ENCODE measurements around the gene APLP2. TPM values are rescaled to one million over a fixed set of nuclear protein-coding genes. Genes with fewer than 3 reads are reported as not detected.
A peak's percentile ranks its signal among the peaks of the same experiment; 100 is the strongest.
"Not testable (repeated sequence)": the region's sequence is repeated elsewhere in the genome, so short reads cannot be mapped to it uniquely, and the experiment has no call there.

Gene APLP2
- total RNA-seq, result 222 TPM

DNA sequence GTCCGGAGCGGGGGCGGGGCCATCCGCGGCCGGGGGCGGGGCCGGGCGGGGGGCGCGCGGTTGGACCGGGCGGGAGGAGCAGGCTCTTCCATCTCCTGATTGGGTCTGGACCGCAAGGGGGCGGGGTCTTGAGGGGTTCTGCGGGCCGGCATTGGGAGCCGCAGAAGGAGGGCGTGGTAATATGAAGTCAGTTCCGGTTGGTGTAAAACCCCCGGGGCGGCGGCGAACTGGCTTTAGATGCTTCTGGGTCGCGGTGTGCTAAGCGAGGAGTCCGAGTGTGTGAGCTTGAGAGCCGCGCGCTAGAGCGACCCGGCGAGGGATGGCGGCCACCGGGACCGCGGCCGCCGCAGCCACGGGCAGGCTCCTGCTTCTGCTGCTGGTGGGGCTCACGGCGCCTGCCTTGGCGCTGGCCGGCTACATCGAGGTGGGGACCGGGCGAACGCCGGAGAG, at the start of gene APLP2:
Gene APLP2, plus strand, starts transcription at position 236 of the 450 bp plus-strand sequence. Its CDS starts 84 bp downstream, at position 320.
- intact Hi-C loops (cut with DNase I), result loop anchor here (10.0 kb wide), 1 partner anchor 65 kb away; the partner anchor contains the start of gene PRDM10
- peak; percentile 99 for ATAC-seq
- DNase-seq (ENCODE audit: low spot score), result peak; percentile 99

GRCh38 chr11:130020323-130020722, 49.4 kb upstream of the APLP2 start:
- DNase-seq (ENCODE audit: low spot score) (no peak), ATAC-seq (no peak)
- intact Hi-C loops (cut with DNase I), result no loop called here

DNA sequence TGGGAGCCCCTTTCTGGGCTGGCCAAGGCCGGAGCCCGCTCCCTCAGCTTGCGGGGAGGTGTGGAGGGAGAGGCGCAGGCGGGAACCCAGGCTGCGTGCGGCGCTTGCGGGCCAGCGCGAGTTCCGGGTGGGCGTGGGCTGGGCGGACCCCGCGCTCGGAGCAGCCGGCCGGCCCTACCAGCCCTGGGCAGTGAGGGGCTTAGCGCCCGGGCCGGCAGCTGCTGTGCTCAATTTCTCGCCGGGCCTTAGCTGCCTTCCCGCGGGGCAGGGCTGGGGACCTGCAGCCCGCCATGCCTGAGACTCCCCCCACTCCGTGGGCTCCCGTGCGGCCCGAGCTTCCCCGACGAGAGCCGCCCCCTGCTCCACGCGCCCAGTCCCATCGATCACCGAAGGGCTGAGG, 48.1 kb upstream of the APLP2 start:
- ATAC-seq; intact Hi-C loops (cut with DNase I); DNase-seq (ENCODE audit: low spot score): not testable (repeated sequence)

DNA sequence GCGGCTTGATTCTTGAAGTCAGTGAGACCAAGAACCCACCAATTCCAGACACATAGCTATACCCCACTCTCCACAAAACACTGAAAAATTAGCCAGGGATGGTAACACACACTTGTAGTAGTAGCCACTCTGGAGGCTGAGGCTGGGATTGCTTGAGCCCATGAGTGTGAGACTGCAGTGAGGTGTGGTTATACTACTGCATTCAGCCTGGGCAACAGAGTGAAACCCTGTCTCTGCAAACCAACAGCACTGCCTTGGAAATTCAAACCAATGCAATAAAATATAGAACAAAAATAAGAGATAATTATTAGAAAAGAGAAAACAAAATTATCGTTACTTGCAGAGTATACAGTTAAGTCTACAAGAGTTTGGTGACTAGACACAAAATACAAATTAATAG, 46.9 kb upstream of the APLP2 start:
- no peak for ATAC-seq
- intact Hi-C loops (cut with DNase I), result no loop called here
- DNase-seq (ENCODE audit: low spot score), result no peak

GRCh38 chr11:130023204-130023603, 46.5 kb upstream of the APLP2 start:
- no peak for ATAC-seq
- intact Hi-C loops (cut with DNase I), result no loop called here
- DNase-seq (ENCODE audit: low spot score), result no peak

- DNase-seq (ENCODE audit: low spot score) (no peak), ATAC-seq (no peak)
- intact Hi-C loops (cut with DNase I), result no loop called here
These were observed 45.3 kb upstream of the APLP2 start for GRCh38 chr11:130024361-130024760.

- intact Hi-C loops (cut with DNase I), result no loop called here
- ATAC-seq (no peak), DNase-seq (ENCODE audit: low spot score) (no peak)
These were observed 44.3 kb upstream of the APLP2 start for GRCh38 chr11:130025371-130025770.

- intact Hi-C loops (cut with DNase I), result no loop called here
- ATAC-seq (no peak), DNase-seq (ENCODE audit: low spot score) (no peak)
These were observed 40.6 kb upstream of the APLP2 start for GRCh38 chr11:130029137-130029536.

DNA sequence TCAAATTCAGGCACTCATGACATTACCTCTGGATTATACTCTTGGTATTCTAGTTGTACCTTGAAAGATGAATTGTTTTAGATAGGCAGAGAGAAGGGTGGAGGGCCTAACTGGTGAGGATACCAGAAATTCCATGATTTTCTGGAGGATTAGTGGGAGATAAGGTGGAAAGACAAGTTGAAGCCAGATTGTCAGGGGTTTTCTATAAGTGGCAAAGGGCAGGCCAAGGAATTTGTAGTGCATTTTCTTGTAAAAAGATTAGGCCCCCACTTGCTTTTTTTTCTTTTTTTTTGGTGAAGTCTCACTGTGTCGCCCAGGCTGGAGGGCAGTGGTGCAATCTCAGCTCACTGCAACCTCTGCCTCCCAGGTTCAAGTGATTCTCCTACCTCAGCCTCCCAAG, 38.6 kb upstream of the APLP2 start:
- DNase-seq (ENCODE audit: low spot score) (no peak), ATAC-seq (no peak)
- intact Hi-C loops (cut with DNase I), result no loop called here

DNA sequence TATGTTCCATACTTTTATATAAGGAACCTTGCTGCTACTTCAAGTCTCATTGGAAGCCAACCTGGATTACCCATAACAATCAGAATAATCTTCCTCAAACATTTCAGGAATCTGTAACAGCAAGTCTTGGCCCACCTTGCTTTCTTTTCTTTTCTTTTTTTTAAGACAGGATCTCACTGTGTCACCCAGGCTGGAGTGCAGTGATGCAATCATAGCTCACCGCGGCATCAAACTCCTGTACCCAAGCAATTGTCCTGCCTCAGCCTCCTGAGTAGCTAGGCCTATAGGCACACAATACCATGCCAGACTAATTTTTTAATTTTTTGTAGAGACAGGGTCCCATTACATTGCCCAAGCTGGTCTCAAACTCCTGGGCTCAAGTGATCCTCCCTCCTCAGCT, 37.7 kb upstream of the APLP2 start:
- intact Hi-C loops (cut with DNase I), result no loop called here
- ATAC-seq, result no peak
- DNase-seq (ENCODE audit: low spot score), result no peak

DNA sequence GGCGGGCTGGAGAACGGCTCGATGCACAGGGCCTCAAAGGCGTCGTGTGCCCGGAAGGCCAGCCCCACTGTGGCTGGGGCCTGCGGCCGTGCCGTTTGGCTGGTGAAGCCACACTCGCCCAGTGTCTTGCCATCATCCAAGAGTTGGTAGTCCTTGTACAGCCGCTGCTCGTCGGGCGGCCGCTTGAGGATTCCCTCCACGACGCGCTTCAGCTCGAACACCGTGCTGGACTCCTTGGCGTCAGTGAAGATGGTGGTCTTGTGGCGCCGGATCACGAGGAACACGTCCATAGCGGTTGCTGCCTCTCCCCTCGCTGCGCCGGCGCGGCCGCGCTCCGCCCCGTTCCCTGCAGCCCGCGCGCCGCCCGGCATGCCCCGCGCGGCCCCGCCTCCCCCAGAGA, 36.8 kb upstream of the APLP2 start:
- ATAC-seq (no peak), DNase-seq (ENCODE audit: low spot score) (no peak)
- intact Hi-C loops (cut with DNase I), result no loop called here

DNA sequence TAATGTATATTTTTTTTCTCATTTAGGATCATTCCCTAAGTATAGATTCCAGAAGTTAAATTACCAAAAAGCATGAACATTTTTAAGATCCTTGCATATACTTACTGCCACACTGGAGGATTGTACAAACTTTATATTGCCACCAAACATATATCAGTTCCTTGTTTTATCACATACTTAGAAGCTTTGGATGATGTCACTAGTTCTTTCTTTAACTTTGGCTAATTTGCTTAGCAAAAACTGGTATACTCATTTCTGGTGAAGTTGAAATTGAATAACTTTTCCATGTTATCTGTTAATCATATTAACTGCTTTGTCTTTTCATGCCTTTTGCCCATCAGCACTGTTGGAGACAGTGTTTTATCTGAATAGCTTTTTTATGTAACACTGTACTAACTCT, 35.5 kb upstream of the APLP2 start:
- intact Hi-C loops (cut with DNase I), result no loop called here
- DNase-seq (ENCODE audit: low spot score) (no peak), ATAC-seq (no peak)

- DNase-seq (ENCODE audit: low spot score) (no peak), ATAC-seq (no peak)
- intact Hi-C loops (cut with DNase I), result no loop called here
These were observed 32.6 kb upstream of the APLP2 start for GRCh38 chr11:130037058-130037457.

DNA sequence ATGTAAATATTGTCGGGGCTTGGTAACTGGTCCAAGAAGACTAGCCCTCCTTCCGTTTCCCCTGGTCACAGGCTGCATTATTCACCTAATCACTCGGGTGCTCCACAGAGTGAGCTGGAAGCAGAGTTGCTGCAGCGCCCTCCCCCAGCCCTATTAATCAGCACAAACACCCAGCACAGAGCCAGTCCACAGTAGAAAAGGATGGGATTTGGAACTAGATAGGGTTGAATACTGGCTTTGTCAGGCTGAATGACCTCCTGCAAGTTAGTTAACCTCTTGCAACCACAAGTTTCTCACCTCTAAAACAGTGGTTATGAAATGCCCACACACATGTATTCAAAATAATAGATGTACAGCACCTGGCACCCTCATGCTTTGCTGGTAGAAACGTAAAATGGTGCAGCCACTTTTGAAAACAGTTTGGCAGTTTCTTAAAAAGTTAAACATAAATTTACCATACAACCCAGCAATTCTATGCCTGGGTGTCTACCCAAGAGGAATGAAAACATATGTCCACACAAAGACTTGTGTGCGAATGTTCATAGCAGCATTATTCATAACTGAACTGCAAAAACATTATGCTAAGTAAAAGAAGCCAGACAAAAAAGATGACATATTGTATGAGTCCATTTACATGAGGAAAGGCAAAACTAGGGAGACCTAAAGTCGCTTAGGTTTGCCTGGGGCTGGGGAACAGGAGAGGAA, 31.7 kb upstream of the APLP2 start:
- intact Hi-C loops (cut with DNase I), result no loop called here
- no peak for DNase-seq (ENCODE audit: low spot score)

DNA sequence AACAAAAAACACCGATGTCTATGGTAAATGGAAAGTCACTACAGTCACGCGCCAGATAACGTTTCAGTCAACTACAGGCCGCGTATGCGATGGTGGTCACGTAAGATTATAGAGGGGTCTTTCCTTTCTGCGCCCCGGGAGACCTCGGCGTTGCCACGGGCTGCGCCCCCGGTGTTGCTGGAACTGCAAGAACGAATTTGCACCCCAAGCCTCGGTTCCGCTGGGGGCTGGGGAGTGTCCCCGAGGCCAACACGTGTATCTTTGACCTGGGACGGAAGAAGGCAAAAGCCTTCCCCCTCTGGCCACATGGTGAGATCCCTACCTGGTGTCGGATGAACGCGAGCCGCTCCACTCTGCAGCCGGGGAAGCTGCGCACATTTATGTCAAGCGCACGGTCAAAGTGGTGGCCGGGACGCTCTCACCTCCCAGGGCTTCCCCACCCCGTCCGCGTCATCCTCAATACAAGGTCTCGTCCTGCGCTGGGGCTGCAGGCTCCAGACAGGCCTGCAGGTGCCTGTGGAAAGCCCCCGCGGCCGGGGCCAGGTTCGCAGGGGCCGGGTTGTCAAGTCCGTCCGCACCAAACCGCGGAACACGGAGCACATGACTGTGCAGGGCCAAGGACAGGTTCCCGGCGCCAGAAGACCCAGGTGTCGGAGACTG, 29.3 kb upstream of the APLP2 start:
- ATAC-seq, result no peak
- intact Hi-C loops (cut with DNase I), result no loop called here
- peak; percentile 57 for DNase-seq (ENCODE audit: low spot score)

More for the DNA sequence above, 31.7 kb upstream of the APLP2 start:
- no peak for ATAC-seq

GRCh38 chr11:130042093-130042591, 27.6 kb upstream of the APLP2 start:
- no peak for ATAC-seq
- intact Hi-C loops (cut with DNase I), result no loop called here
- no peak for DNase-seq (ENCODE audit: low spot score)

- DNase-seq (ENCODE audit: low spot score) (no peak), ATAC-seq (peak; percentile 36)
- intact Hi-C loops (cut with DNase I), result no loop called here
These were observed 26.1 kb upstream of the APLP2 start for GRCh38 chr11:130043575-130043974.

DNA sequence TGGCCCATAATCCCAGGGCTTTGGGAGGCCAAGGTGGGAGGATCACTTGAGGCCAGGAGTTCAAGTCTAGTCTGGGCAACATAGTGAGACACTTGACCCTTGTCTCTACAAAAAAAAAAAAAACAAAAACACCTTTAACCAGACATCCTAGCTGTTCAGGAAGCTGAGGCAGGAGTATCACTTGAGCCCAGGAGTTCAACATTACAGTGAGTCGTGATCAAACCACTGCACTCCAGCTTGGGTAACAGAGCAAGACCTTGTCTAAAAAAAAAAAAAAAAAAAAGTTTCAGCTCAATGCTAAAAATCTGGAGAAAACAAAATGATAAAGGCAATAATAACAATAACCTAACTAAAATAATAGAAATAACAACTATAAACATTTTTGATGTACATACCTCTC, 22.6 kb upstream of the APLP2 start:
- no peak for ATAC-seq
- intact Hi-C loops (cut with DNase I), result no loop called here

GRCh38 chr11:130049328-130049771, 20.3 kb upstream of the APLP2 start:
- intact Hi-C loops (cut with DNase I), result no loop called here
- DNase-seq (ENCODE audit: low spot score) (no peak), ATAC-seq (peak; percentile 17)

More for the DNA sequence above, 22.6 kb upstream of the APLP2 start:
- no peak for DNase-seq (ENCODE audit: low spot score)

GRCh38 chr11:130050257-130050656, 19.4 kb upstream of the APLP2 start:
- ATAC-seq (peak; percentile 75), DNase-seq (ENCODE audit: low spot score) (no peak)
- intact Hi-C loops (cut with DNase I), result no loop called here
